HG03575 (cell line): ENCODE data around the gene MCC.

Source experiments
- ATAC-seq: cut with Tn5 transposase; IDR thresholded peaks from one replicate; pipeline ENCODE4 v1.9.1; 2021; ENCODE audit not compliant: unreplicated experiment, insufficient number of reproducible peaks, low FRiP score; ENCODE audit errors: extremely low read depth

Gene MCC

DNA sequence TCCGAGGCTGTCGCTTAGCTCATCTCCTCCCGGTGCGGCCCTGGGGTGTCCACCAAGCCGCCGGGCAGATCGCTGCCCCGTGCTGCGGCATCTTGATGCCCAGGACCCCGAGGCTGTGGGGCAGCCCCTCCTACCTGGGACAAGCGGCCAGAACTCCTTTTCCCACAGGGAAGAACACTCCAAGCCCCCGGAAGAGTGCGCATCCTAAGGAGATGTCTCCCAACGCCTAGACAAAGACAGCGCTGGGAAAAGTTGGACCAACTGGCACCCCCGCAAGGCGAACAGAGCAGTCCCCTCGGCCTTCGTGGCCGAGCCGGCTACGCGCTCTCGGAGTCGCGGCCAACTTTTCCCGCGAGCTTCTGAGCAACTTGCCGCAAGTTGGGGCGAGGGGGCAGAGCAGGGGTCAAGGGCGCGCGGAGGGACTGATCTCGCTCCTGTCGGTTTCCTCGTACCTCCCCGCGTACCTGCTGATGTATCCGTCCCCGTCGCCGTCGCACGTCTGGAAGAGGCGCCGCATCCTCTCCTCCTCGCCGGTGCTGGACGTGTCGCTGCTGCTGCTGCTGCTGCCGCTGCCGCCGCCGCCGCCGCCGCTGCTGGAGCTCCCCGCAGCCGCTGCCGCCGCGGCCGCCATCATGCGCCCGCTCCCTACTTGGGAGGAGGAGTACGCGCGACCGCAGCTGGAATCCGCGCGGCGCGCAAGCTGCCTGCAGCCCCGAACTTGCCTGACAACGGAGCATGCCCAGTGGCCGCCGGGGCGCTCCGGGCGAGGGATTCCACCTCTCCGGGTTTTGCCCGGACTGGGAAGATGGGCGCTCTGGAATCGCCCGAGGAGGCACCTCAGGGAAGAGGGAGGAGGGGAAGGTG, at the start of gene MCC:
MCC (minus strand) TSS at position 673 of the 864 bp plus-strand sequence.
- ATAC-seq, result no peak

DNA sequence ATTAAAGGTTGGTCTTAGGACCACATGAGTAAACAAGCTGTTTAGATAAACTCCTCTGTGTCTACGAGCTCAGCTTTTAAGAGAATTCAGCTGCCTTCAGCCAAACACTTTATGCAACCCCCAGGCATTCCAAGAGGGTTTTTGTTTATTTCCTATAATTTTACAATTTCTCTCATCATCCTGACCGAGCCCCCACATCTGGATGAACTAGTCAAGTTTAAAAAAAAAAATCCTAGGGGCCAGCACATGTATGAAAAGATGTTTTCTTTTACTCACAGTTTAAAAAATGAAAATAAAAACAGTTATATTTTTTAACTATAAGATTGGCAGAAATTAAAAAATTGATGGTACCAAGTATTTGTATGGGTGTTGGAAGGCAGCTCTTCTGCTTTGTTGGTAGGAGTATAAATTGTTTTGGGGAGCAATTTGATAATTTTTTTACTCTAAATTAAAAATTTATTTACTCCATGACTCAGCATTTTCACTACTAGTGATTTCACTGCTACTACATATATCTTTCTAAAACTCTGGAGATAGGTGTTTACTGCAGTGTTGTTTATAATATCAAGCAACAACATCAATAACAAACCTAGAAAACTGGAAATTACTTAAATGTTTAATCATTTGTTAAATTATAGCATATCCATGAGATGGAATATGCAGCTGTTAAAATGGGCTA, 43.4 kb upstream of the MCC start:
- ATAC-seq, result no peak

DNA sequence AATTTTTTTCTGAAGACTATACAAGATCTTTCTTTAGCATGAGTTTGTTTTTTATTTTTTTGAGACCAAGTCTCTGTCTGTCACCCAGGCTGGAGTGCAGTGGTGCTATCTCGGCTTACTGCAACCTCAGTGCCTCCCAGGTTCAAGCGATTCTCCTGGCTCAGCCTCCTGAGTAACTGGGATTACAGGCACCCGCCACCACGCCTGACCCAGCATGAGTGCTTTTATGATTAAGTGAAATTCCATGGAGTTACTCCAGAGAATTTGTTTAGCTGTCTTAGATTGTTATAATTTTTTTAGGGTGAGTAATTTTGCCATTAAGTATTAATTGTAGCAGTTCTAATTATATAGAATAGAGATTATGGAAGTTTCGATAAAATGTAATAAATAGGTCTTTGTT, 39.5 kb upstream of the MCC start:
- no peak for ATAC-seq

DNA sequence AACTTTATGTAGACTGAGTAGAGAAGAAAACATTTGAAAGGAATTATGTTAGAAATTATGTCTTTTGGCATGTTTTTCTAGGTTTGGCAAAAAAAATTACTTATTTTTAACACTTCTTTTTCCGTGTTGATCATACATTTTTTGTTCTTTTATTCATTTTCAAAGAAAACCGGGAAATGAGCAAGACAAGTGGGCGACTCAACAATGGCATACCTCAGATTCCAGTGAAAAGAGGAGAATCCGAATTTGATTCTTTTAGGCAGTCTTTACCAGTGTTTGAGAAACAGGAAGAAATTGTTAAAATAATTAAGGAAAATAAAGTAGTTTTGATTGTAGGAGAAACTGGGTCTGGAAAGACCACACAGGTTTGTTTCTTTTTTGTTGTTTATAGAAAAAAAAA, 38.2 kb upstream of the MCC start:
- no peak for ATAC-seq

DNA sequence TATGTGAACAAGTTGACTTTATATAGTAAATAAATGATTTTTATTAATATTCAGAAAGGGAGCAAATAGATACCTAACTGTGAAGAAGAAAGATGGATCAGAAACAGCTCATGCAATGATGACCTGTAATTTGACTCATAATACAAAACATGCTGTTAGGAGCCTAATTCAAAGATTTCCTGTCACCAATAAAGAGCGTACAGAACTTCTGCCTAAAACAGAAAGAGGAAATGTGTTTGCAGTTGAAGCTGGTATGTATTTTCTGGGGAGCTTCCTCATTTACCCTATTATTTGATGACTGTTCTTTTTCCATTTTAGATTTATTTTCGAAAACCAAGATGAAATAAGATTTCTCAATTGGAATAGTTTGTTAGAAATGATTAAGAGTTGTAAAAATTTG, 36.7 kb upstream of the MCC start:
- ATAC-seq, result peak; percentile 38

GRCh38 chr5:113523168-113523567, 34.9 kb upstream of the MCC start:
- no peak for ATAC-seq

- ATAC-seq, result no peak
Observed at GRCh38 chr5:113520899-113521298, 32.6 kb upstream of the MCC start.

DNA sequence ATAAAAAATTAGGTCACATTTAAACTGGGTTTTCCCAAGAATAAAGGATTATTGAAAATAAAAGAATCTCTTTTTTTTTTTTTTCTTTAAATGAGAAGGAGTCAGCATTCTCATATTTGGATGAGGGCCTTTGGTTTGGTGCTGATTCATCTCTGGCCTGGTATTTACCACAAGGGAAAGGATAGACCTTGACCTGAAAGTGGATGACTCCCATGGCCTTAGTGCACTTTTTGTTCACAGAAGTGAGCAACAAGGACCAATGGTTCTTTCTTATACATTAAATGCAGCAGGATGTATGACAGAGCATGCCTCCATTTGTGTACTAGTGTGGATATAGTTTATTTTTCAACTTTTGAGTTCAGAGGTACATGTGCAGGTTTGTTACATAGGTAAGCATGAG, 32.2 kb upstream of the MCC start:
- ATAC-seq, result peak; percentile 67

DNA sequence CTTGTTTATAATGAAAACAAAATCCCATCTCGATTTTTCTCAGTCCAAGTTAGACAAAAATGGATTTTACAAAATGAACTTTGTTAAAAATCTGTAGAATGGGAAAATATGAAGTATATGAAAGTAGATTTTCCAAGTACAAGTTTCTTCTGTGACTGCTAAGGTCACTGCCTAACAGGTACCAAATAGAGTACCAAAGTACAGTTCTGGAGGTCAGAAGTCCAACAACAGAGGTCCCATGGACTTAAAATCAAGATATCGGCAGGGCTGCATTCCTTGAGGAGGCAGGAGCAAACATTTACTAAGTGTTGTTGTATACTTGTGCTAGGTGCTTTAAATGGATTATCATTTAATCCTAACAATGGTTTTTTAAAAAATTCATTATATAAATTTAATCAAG, 31.2 kb upstream of the MCC start:
- no peak for ATAC-seq

DNA sequence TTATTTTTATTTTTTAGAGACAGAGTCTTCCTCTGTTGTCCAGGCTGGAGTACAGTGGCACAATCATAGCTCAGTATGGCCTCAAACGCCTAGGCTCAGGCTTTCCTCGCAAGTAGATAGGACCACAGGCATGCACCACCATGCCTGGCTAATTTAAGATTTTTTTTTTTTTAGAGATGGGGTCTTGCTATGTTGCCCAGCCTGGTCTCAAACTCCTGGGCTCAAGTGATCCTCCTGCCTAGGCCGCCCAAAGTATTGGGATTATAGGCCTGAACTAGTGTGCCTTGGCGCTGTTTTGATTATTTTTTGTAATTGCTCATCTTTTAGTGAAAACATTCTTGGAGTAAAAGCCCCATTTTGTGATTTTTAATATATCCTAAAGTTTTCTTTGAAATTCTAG, 30.6 kb upstream of the MCC start:
- ATAC-seq, result no peak

DNA sequence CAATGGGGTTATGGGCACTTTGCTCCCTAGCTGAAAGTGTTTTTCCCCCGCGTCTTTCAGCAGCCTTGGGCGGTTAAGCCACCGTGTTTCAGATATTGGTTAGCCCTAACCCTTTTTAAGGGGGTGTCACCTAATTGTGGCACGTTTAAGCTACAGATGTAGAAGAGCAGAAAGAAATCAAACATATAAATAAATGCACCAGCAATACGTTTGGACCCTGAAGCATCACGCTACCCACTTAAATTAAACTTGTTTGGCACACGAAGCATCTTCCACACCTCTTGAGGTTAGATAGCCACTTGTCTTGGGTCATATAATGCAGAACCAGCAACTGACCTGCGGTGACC, 26.0 kb upstream of the MCC start:
- ATAC-seq, result no peak

DNA sequence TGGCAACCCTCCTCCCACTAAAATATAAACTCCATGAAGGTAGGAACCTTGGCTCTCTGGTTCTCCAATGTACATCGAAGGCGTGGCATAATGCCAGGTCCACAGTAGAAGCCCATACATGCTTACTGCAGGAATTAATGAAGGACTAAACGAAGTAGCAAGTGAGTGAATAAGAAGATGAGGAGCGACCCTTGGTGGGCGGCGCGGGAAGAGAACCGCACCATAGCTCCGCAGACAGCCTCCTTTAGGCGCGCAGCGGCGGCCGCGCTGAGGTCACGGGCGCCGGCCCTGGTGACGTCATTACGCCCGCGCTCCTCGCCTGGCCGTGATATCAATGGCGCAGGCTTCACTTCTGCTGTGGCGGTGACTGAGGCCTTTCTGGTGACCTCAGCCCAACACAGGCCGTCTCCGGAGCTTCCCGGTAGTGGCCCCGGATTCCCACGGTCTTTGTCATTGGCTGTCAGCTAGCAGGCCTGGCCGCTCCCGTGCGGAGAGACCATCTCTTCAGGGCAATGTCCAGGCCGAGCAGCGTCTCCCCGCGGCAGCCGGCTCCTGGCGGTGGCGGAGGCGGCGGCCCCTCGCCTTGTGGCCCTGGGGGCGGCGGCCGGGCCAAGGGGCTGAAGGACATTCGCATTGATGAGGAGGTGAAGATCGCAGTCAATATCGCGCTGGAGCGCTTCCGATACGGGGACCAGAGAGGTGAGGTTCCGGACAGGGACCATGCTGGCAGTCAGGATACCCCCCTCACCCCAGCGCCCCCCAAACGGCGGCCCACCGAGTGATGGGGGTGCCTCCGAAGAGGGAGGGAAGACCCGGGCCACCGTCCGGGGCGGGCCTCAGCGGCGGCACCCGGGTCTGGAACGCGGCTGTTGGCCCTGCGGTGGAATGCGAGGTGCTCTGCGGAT, 25.4 kb upstream of the MCC start, which contains the start of gene YTHDC2:
YTHDC2 (plus strand) TSS at position 311 of the 905 bp plus-strand sequence; CDS start at position 513, 202 bp downstream.
- peak; percentile 84 for ATAC-seq

DNA sequence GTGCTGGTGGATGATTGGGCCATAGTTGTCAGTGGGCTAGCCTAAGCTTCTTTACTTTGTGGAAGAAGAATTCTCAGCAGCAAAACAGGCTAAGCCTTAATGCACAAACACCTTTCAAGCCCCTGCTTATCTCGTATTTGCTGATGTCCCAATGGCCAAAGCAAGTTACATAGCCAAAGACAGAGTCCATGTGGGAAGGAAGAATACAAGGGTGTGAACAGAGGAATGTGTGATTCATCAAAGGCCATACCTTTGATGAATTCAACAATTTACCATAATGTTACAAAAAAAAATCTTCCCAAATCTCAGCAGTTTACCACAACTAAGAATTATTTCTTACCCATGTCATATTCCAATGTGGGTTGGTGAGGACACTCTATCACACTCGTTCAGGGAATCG, 24.1 kb upstream of the MCC start:
- no peak for ATAC-seq

DNA sequence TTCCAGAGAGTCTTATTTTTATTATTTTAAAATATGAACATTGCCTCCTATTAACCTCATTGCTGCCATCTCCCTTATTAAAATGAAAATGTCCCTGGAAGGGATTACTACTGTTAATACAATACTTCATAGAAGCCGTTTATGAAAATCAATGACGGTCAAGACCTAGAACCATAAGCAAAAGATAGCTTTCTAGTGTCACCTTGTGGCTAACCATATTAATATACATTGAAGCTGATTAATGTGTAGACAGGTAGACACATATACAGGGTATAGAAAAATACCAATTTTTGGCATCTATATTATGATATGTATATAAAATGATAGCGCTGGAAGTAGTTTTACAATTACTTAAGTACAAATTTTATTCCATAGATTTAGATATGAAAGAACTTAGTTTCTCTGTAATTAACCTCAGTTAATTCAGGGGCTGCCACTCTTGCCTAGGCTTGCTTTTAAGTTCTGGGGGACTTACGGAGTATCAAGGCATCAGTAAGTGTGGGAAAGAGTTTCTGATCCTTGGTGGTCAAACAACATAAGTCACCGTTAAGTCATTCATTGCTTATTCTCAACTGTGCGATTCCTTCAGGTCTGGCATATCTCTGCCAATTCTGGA, 22.7 kb upstream of the MCC start:
- peak; percentile 29 for ATAC-seq

DNA sequence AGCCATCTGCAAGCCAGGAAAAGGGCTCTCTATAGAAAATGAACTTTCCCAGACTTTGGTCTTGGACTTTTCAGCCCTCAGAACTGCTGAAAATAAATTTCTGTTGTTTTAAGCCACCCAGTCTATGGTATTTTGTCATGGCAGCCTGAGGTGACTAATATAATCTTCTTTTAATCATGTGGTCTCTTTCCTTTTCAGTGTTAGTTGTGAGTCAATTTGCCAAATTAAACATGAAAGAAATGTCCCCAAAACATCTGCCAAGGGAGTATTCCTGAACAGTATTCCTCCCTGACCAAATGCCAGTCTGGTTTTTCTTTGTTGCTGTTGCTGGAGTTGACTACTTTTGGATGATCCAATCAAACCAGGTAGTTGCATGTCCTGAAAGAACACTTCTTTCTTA, 20.5 kb upstream of the MCC start:
- no peak for ATAC-seq

- ATAC-seq, result no peak
Observed at GRCh38 chr5:113507601-113508000, 19.3 kb upstream of the MCC start.

DNA sequence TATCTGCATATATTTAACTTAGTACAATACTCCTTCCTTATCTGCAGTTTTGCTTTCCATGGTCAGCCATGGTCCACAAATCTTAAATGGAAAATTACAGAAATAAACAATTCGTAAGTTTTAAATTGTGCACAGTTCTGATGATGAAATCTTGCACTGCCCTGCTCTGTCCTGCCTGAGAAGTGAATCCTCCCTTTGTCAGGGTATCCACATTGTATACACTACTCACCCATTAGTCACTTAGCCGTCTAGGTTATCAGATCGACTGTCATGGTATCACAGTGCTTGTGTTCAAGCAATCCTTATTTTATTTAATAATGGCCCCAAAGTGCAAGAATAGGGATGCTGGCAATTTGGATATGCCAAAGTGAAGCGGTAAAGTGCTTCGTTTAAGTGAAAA, 16.9 kb upstream of the MCC start:
- no peak for ATAC-seq

DNA sequence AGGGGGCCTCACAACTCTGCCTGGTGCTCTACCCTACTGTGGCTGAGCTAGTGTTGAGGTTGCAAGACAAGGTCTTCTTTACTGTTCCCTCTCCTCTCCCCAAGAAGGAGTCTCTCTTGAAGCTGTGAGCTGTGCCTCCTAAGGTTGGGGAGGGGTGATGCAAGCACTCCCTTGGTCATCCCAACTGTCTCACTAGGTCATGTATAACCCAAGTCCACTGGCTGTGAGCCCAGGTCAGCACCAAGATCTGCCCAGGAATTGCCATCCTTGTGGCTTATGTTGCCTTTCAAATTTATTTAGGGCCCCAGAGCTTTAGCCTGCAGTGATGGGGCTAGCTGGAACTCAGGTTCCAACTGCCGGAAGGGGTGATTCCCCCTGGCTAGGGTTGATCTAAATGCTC, 14.9 kb upstream of the MCC start:
- ATAC-seq, result no peak

- no peak for ATAC-seq
Observed at GRCh38 chr5:113502073-113502472, 13.8 kb upstream of the MCC start.
